Hepatocyte (in vitro differentiated cells): ENCODE data around the gene CHSY1. TPM values are rescaled to one million over a fixed set of nuclear protein-coding genes. Genes with fewer than 3 reads are reported as not detected.

Experiments
- DNase-seq: peaks from one replicate; pipeline ENCODE4 v3.0.0-alpha.2; 2016; ENCODE audit warnings: low spot score
- H2AFZ ChIP-seq: fragments of 200-600 bp; sonication (generic); 2 replicates; pipeline ENCODE4 v1.6.0; 2016; ENCODE audit warnings: antibody characterized with exemption, mild to moderate bottlenecking
- H3K27ac ChIP-seq: fragments of 200-600 bp; sonication (generic); 2 replicates; pipeline ENCODE4 v1.5.1; 2016; ENCODE audit warnings: mild to moderate bottlenecking
- H3K27me3 ChIP-seq: fragments of 200-600 bp; sonication (generic); 2 replicates; pipeline ENCODE4 v1.6.1; 2016
- H3K36me3 ChIP-seq: fragments of 200-600 bp; sonication (generic); replicated peaks from 2 replicates; pipeline ENCODE4 v1.5.1; 2016; ENCODE audit warnings: low read depth; ENCODE audit not compliant: insufficient read depth
- H3K4me1 ChIP-seq: fragments of 200-600 bp; sonication (generic); 2 replicates; pipeline ENCODE4 v1.5.1; 2016; ENCODE audit warnings: mild to moderate bottlenecking, moderate library complexity; ENCODE audit not compliant: insufficient read depth
- H3K4me2 ChIP-seq: fragments of 200-600 bp; sonication (generic); 2 replicates; pipeline ENCODE4 v1.6.0; 2016
- H3K4me3 ChIP-seq: fragments of 200-600 bp; sonication (generic); 2 replicates; pipeline ENCODE4 v1.5.1; 2016; ENCODE audit warnings: mild to moderate bottlenecking
- H3K79me2 ChIP-seq: fragments of 200-600 bp; sonication (generic); 2 replicates; pipeline ENCODE4 v1.6.0; 2017; ENCODE audit warnings: mild to moderate bottlenecking
- H3K9me2 ChIP-seq: fragments of 200-600 bp; sonication (generic); replicated peaks from 2 replicates; pipeline ENCODE4 v1.6.0; 2017; ENCODE audit warnings: mild to moderate bottlenecking; ENCODE audit not compliant: insufficient read depth
- H3K9me3 ChIP-seq: fragments of 200-600 bp; sonication (generic); 2 replicates; pipeline ENCODE4 v1.5.1; 2016; ENCODE audit warnings: low read depth, mild to moderate bottlenecking
- H4K20me1 ChIP-seq: fragments of 200-600 bp; sonication (generic); 2 replicates; pipeline ENCODE4 v1.6.0; 2016; ENCODE audit warnings: mild to moderate bottlenecking; ENCODE audit not compliant: insufficient read depth, poor library complexity, severe bottlenecking
- CTCF ChIP-seq: fragments of 200-600 bp; sonication (generic); IDR thresholded peaks from 2 replicates; pipeline ENCODE4 v1.5.1; 2016; ENCODE audit warnings: antibody characterized with exemption, mild to moderate bottlenecking; ENCODE audit not compliant: poor library complexity
- EZH2 ChIP-seq: fragments of 200-600 bp; sonication (generic); IDR thresholded peaks from 2 replicates; pipeline ENCODE4 v1.6.1; 2016; ENCODE audit warnings: antibody characterized with exemption, mild to moderate bottlenecking, borderline replicate concordance
- EZH2phosphoT487 ChIP-seq: fragments of 200-600 bp; sonication (generic); IDR thresholded peaks from one replicate; pipeline ENCODE4 v1.6.1; 2018; ENCODE audit warnings: antibody characterized with exemption, mild to moderate bottlenecking, low read depth, moderate library complexity; ENCODE audit not compliant: unreplicated experiment, severe bottlenecking
- WGBS: methylation state at CpG from one replicate; pipeline ENCODE4 v1.1.6; 2016; ENCODE audit warnings: low lambda C conversion rate; ENCODE audit errors: missing lambda C conversion rate; 5-methylcytosine and 5-hydroxymethylcytosine counted together
- polyA plus RNA-seq: library from polyadenylated mRNA; unstranded; fragments of >200 nt; fragmentation: Nextera tagmentation; extraction: Ambion mirVana; gene quantifications from 2 replicates; pipeline ENCODE4 v1.2.1, GENCODE V29; 2016
- total RNA-seq: library from RNA; depleted of rRNA; stranded (reverse); fragments of >200 nt; gene quantifications from 2 replicates; pipeline ENCODE4 v1.2.3, GENCODE V29; 2014

The CHSY1 gene
- total and polyA plus RNA-seq, 2 experiments from 2014 or later = 22.5 to 27.8 TPM

GRCh38 chr15:101201411-101202174, 50.3 kb downstream of the CHSY1 start:
- no peaks in the 10 kb centered on the region for H3K9me2 ChIP-seq
- H3K79me2 ChIP-seq = peaks cover 85% of the 10 kb centered on the region
- H3K27ac ChIP-seq = peak overlapping the region; percentile 74
- H3K27me3 ChIP-seq = no peaks in the 10 kb centered on the region
- H2AFZ ChIP-seq = no peak overlapping the region
- peak; percentile 82 for DNase-seq
- no peaks in the 10 kb centered on the region for H3K36me3 ChIP-seq
- no peaks in the 10 kb centered on the region for H3K9me3 ChIP-seq
- H3K4me1 ChIP-seq = peaks cover 8% of the 10 kb centered on the region
- WGBS = 40% methylated on average over 5 of the region's 5 CpGs
- peaks cover 43% of the 10 kb centered on the region for H4K20me1 ChIP-seq
- no peak overlapping the region for H3K4me3 ChIP-seq
- TF ChIP-seq EZH2phosphoT487 = no peak
- no peak overlapping the region for H3K4me2 ChIP-seq

GRCh38 chr15:101200181-101200580, 51.7 kb downstream of the CHSY1 start:
- no peaks in the 10 kb centered on the region for H3K9me2 ChIP-seq
- no peak for TF ChIP-seq EZH2
- TF ChIP-seq EZH2phosphoT487 = no peak
- no peak for TF ChIP-seq CTCF
- H3K27me3 ChIP-seq = no peaks in the 10 kb centered on the region
- H3K9me3 ChIP-seq = no peaks in the 10 kb centered on the region
- DNase-seq = no peak
- H3K27ac ChIP-seq = peak overlapping the region; percentile 76
- H3K4me3 ChIP-seq = no peak overlapping the region
- no peak overlapping the region for H3K4me2 ChIP-seq
- peaks cover 39% of the 10 kb centered on the region for H4K20me1 ChIP-seq
- WGBS = 90% methylated on average over 9 of the region's 9 CpGs
- peaks cover 8% of the 10 kb centered on the region for H3K4me1 ChIP-seq
- H2AFZ ChIP-seq = no peak overlapping the region
- peaks cover 85% of the 10 kb centered on the region for H3K79me2 ChIP-seq
- no peaks in the 10 kb centered on the region for H3K36me3 ChIP-seq

GRCh38 chr15:101198800-101199199, 53.0 kb downstream of the CHSY1 start:
- no peak for DNase-seq
- H3K9me2 ChIP-seq = no peaks in the 10 kb centered on the region
- H3K79me2 ChIP-seq = peaks cover 85% of the 10 kb centered on the region
- H3K4me3 ChIP-seq = no peak overlapping the region
- 78% methylated on average over 6 of the region's 6 CpGs for WGBS
- H4K20me1 ChIP-seq = peaks cover 35% of the 10 kb centered on the region
- H3K4me1 ChIP-seq = peaks cover 8% of the 10 kb centered on the region
- TF ChIP-seq CTCF (no peak), EZH2phosphoT487 (no peak), EZH2 (no peak)
- no peak overlapping the region for H3K4me2 ChIP-seq
- no peaks in the 10 kb centered on the region for H3K27me3 ChIP-seq
- H3K9me3 ChIP-seq = no peaks in the 10 kb centered on the region
- no peak overlapping the region for H2AFZ ChIP-seq
- no peaks in the 10 kb centered on the region for H3K36me3 ChIP-seq
- peak overlapping the region; percentile 44 for H3K27ac ChIP-seq

- WGBS = 88% methylated on average over 16 of the region's 16 CpGs
- Histone ChIP-seq H3K4me1 (peaks cover 8% of the 10 kb centered on the region), H3K9me2 (no peaks in the 10 kb centered on the region), H3K9me3 (no peaks in the 10 kb centered on the region), H3K27ac (peak overlapping the region; percentile 44), H3K4me3 (no peak overlapping the region), H3K27me3 (no peaks in the 10 kb centered on the region), H4K20me1 (peaks cover 28% of the 10 kb centered on the region), H3K4me2 (no peak overlapping the region), H3K79me2 (peaks cover 85% of the 10 kb centered on the region), H3K36me3 (no peaks in the 10 kb centered on the region), H2AFZ (no peak overlapping the region)
- DNase-seq = no peak
- TF ChIP-seq EZH2 = no peak
- no peak for TF ChIP-seq EZH2phosphoT487
- TF ChIP-seq CTCF = no peak
Measured at GRCh38 chr15:101198031-101198575, 53.7 kb downstream of the CHSY1 start.
